Measurements from ENCODE around the gene NR5A1.

Gene NR5A1

DNA sequence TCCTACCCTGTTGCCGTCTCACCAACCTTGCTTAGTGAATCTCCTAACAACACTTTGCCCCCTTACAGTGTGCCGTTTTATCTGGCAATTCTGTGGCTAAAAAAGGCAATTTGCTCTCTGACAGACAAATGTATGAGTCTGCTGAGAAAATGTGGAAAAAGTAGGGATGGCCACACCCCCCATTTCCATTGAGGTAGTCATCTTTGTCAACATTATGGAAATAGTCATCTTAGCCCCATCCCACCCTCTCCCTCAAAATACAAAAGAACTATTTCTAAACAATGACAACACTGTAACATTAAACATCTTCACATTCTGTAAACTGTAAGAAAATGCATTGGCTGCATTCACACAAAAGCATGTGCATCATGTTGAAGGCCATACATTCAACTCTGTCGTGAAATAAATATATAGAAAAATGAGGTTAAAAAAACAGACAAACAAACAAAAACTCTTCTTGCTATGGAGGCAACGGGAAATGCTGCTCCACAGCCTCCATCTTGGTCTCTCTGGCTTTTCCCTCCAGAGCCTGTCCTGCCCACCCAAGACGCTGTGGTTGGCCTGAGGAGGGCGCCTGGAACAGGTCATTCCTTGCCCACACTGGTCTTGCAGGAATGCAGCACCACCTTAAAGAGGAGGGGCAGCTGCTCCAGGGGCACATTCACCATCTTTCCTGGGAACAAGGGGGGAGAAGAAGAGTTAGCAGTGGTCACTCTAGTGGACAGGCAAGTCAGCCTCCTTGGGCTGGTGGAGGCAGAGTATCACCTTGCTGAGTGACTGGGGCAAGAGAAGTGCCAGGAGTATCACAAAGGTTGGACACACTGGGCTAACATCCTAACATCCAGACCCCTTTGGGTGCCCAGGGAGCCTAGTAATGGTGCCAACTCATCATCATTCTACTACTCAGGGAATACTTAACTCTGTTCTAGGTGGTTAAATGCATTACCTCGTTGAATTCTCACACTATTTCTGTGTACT lies 15.2 kb upstream of the NR5A1 start:
- no peak overlapping the region for H2AFZ ChIP-seq (ENCODE audit: low read depth, low read length, severe bottlenecking)
- H4K20me1 ChIP-seq (ENCODE audit: low read depth, low read length) = no peaks in the 10 kb centered on the region
- no peaks in the 10 kb centered on the region for H3K9me2 ChIP-seq (replicated peaks; ENCODE audit: insufficient read depth, low read length)
- no peaks in the 10 kb centered on the region for H3K27me3 ChIP-seq (ENCODE audit: low read length)
- no peaks in the 10 kb centered on the region for H3K79me2 ChIP-seq (ENCODE audit: insufficient read depth, low read length)
- H3K27ac ChIP-seq (ENCODE audit: low read depth, low read length) = no peak overlapping the region
- H3K4me3 ChIP-seq (ENCODE audit: insufficient read depth, low read length, poor library complexity, severe bottlenecking) = no peak overlapping the region
- H3F3A ChIP-seq (ENCODE audit: insufficient read depth) = no peaks in the 10 kb centered on the region
- TF ChIP-seq, protein P1, sequence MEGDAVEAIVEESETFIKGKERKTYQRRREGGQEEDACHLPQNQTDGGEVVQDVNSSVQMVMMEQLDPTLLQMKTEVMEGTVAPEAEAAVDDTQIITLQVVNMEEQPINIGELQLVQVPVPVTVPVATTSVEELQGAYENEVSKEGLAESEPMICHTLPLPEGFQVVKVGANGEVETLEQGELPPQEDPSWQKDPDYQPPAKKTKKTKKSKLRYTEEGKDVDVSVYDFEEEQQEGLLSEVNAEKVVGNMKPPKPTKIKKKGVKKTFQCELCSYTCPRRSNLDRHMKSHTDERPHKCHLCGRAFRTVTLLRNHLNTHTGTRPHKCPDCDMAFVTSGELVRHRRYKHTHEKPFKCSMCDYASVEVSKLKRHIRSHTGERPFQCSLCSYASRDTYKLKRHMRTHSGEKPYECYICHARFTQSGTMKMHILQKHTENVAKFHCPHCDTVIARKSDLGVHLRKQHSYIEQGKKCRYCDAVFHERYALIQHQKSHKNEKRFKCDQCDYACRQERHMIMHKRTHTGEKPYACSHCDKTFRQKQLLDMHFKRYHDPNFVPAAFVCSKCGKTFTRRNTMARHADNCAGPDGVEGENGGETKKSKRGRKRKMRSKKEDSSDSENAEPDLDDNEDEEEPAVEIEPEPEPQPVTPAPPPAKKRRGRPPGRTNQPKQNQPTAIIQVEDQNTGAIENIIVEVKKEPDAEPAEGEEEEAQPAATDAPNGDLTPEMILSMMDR (IDR thresholded peaks at IDR 0.05; ENCODE audit: insufficient read depth, low read length, poor library complexity, severe bottlenecking) = no peak
- no peak for TF ChIP-seq EZH2phosphoT487 (conservative IDR thresholded peaks at IDR 0.05; ENCODE audit: low read length)
- H3K4me2 ChIP-seq (ENCODE audit: low read depth, low read length, poor library complexity, severe bottlenecking) = no peak overlapping the region
- no peaks in the 10 kb centered on the region for H3K36me3 ChIP-seq (ENCODE audit: low read length)
- no peaks in the 10 kb centered on the region for H3K9me3 ChIP-seq (ENCODE audit: insufficient read depth, low read length)
- no peak overlapping the region for H3K9ac ChIP-seq (ENCODE audit: low read length)

DNA sequence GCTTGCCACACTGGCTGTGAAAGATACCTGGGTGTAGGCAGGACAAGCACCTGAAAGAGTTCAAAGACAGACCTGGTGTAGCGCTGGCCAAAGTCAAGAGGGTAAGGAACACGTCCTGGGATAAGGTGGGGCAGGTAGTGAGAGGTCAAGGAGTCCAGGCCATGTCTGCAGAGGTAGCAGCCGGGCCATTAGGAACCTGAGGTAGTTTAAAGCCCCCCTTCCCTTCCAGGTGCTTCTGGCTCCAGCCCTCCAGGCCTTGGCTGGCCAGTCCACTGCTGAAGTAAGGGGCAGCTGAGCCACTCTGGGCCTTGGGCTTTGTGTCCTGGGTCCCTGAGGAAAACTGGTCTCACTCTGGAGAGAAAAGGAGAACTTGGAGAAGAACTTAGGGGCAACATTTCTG lies 13.9 kb upstream of the NR5A1 start:
- no peak overlapping the region for H3K4me3 ChIP-seq (ENCODE audit: insufficient read depth, low read length, poor library complexity, severe bottlenecking)
- H3K9ac ChIP-seq (ENCODE audit: low read length) = no peak overlapping the region

DNA sequence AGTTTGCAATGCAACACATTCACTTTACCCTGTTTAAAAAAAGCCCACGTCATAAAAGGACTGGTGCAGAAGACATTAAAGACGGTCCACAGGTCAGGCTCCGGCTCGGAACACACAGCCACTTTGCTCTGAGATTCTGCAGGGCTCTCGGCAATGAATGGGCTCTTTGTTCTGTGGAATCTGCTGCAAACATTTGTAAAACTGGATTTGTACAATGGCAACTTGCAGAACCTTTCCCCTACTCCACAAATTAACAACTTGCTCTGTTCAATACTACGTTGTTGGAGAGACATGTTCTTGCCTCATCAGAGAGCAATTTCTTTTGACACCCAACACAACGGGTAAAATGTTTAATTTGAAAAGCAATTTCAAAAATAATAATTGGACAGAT lies 13.0 kb upstream of the NR5A1 start:
- Histone ChIP-seq H4K20me1 (ENCODE audit: low read depth, low read length) (no peaks in the 10 kb centered on the region), H3K27ac (ENCODE audit: low read depth, low read length) (no peak overlapping the region), H2AFZ (ENCODE audit: low read depth, low read length, severe bottlenecking) (no peak overlapping the region), H3K4me3 (ENCODE audit: insufficient read depth, low read length, poor library complexity, severe bottlenecking) (no peak overlapping the region), H3K9me2 (replicated peaks; ENCODE audit: insufficient read depth, low read length) (no peaks in the 10 kb centered on the region), H3K4me2 (ENCODE audit: low read depth, low read length, poor library complexity, severe bottlenecking) (no peak overlapping the region), H3K9me3 (ENCODE audit: insufficient read depth, low read length) (no peaks in the 10 kb centered on the region), H3K36me3 (ENCODE audit: low read length) (no peaks in the 10 kb centered on the region), H3K27me3 (ENCODE audit: low read length) (no peaks in the 10 kb centered on the region), H3K79me2 (ENCODE audit: insufficient read depth, low read length) (no peaks in the 10 kb centered on the region), H3K9ac (ENCODE audit: low read length) (no peak overlapping the region), H3F3A (ENCODE audit: insufficient read depth) (no peaks in the 10 kb centered on the region)
- TF ChIP-seq, protein P1 (IDR thresholded peaks at IDR 0.05; ENCODE audit: insufficient read depth, low read length, poor library complexity, severe bottlenecking) = no peak
- TF ChIP-seq EZH2phosphoT487 (conservative IDR thresholded peaks at IDR 0.05; ENCODE audit: low read length) = no peak

More for the DNA sequence above, 13.9 kb upstream of the NR5A1 start:
- no peak for TF ChIP-seq EZH2phosphoT487 (conservative IDR thresholded peaks at IDR 0.05; ENCODE audit: low read length)
- TF ChIP-seq, protein P1 (IDR thresholded peaks at IDR 0.05; ENCODE audit: insufficient read depth, low read length, poor library complexity, severe bottlenecking) = no peak
- H3K36me3 ChIP-seq (ENCODE audit: low read length) = no peaks in the 10 kb centered on the region
- H3F3A ChIP-seq (ENCODE audit: insufficient read depth) = no peaks in the 10 kb centered on the region
- H3K9me3 ChIP-seq (ENCODE audit: insufficient read depth, low read length) = no peaks in the 10 kb centered on the region
- H3K27me3 ChIP-seq (ENCODE audit: low read length) = no peaks in the 10 kb centered on the region
- H3K27ac ChIP-seq (ENCODE audit: low read depth, low read length) = no peak overlapping the region
- no peak overlapping the region for H3K4me2 ChIP-seq (ENCODE audit: low read depth, low read length, poor library complexity, severe bottlenecking)
- H3K9me2 ChIP-seq (replicated peaks; ENCODE audit: insufficient read depth, low read length) = no peaks in the 10 kb centered on the region
- no peak overlapping the region for H2AFZ ChIP-seq (ENCODE audit: low read depth, low read length, severe bottlenecking)
- H4K20me1 ChIP-seq (ENCODE audit: low read depth, low read length) = no peaks in the 10 kb centered on the region
- H3K79me2 ChIP-seq (ENCODE audit: insufficient read depth, low read length) = no peaks in the 10 kb centered on the region
